H1 (cell line): Measurements from ENCODE around the gene YWHAG. TPM values are rescaled to one million over a fixed set of nuclear protein-coding genes. Genes with fewer than 3 reads are reported as not detected.

Experiments
- CTCF ChIA-PET: fragments of 300-600 bp; sonication (Branson Sonifier 250); formaldehyde crosslinking; loops from one replicate; lab custom pipeline; 2021; ENCODE audit not compliant: partially characterized antibody; lab: Charles Lee
- POLR2A ChIA-PET: fragments of 300-600 bp; sonication (Branson Sonifier 250); formaldehyde crosslinking; loops from one replicate; lab custom pipeline; 2021; ENCODE audit warnings: inconsistent platforms; ENCODE audit not compliant: partially characterized antibody; lab: Charles Lee
- DNase-seq, 2 experiments: peaks; one replicate each; pipeline versions ENCODE4 v3.0.0 to v3.0.0-alpha.2; 2010 to 2022; ENCODE audit warnings: low spot score in 2 of 2, low read depth in 1 of 2, mixed read lengths in 1 of 2
- FAIRE-seq: peaks from 2 replicates; lab custom pipeline; 2011; peaks lifted over from hg19 to GRCh38; lab: Jason Lieb, UNC
- H2AFZ ChIP-seq: 2 replicates; pipeline ENCODE4 v1.8.1; 2012; ENCODE audit warnings: low read length, inconsistent platforms
- H2AK5ac ChIP-seq: 2 replicates; pipeline ENCODE4 v1.6.1; 2013; ENCODE audit warnings: low read depth, low read length
- H2BK120ac ChIP-seq: replicated peaks from 2 replicates; pipeline ENCODE3; 2013; ENCODE audit warnings: low read depth, low read length, inconsistent platforms
- H2BK12ac ChIP-seq: 2 replicates; pipeline ENCODE4 v1.6.1; 2013; ENCODE audit warnings: low read depth, low read length
- H2BK15ac ChIP-seq: 2 replicates; pipeline ENCODE4 v1.6.1; 2013; ENCODE audit warnings: low read length
- H2BK20ac ChIP-seq: 2 replicates; pipeline ENCODE4 v1.6.1; 2013; ENCODE audit warnings: low read length
- H2BK5ac ChIP-seq: 2 replicates; pipeline ENCODE4 v1.6.1; 2013; ENCODE audit warnings: low read depth, low read length
- H3K14ac ChIP-seq: 2 replicates; pipeline ENCODE4 v1.6.1; 2013; ENCODE audit warnings: inconsistent platforms; ENCODE audit not compliant: insufficient read length
- H3K18ac ChIP-seq: 2 replicates; pipeline ENCODE4 v1.6.1; 2013; ENCODE audit warnings: low read length; ENCODE audit errors: extremely low read depth
- H3K23ac ChIP-seq: 2 replicates; pipeline ENCODE4 v1.6.1; 2013; ENCODE audit warnings: inconsistent platforms; ENCODE audit not compliant: insufficient read length
- H3K23me2 ChIP-seq: 2 replicates; pipeline ENCODE4 v1.6.1; 2013; ENCODE audit warnings: low read depth, low read length
- H3K27ac ChIP-seq: 2 replicates; pipeline ENCODE4 v1.6.1; 2011; ENCODE audit warnings: low read depth, low read length, inconsistent platforms
- H3K27me3 ChIP-seq, 4 experiments: replicated peaks in 1 of 4; 1 replicate in 1 of 4; 2 replicates in 3 of 4; pipeline versions ENCODE4 v1.6.1 to v1.8.1; 2011 to 2013; ENCODE audit warnings: low read length in 3 of 4, mild to moderate bottlenecking in 3 of 4, inconsistent platforms in 2 of 4, mixed read lengths in 2 of 4, moderate library complexity in 1 of 4; ENCODE audit not compliant: control insufficient read depth in 3 of 4, insufficient read depth in 3 of 4; ENCODE audit errors: extremely low read depth in 1 of 4
- H3K36me3 ChIP-seq, 4 experiments: 2 replicates each; pipeline versions ENCODE4 v1.6.1 to v1.8.1; 2011 to 2013; ENCODE audit warnings: mild to moderate bottlenecking in 4 of 4, low read length in 3 of 4, moderate library complexity in 2 of 4, control low read depth in 1 of 4, inconsistent platforms in 1 of 4; ENCODE audit not compliant: insufficient read depth in 4 of 4, control insufficient read depth in 2 of 4
- H3K4ac ChIP-seq: replicated peaks from 2 replicates; pipeline ENCODE3; 2013; ENCODE audit warnings: low read length, low read depth, mixed read lengths, inconsistent platforms; ENCODE audit not compliant: insufficient read length
- H3K4me1 ChIP-seq, 4 experiments: replicated peaks in 1 of 4; 1 replicate in 1 of 4; 2 replicates in 3 of 4; pipeline versions ENCODE4 v1.6.1 to v1.8.1; 2011 to 2013; ENCODE audit warnings: low read length in 3 of 4, inconsistent platforms in 2 of 4, mixed read lengths in 1 of 4; ENCODE audit not compliant: insufficient read depth in 4 of 4, control insufficient read depth in 3 of 4
- H3K4me2 ChIP-seq, 2 experiments: 2 replicates each; pipeline versions ENCODE4 v1.6.1 to v1.8.1; 2011 to 2013; ENCODE audit warnings: low read depth in 2 of 2, low read length in 2 of 2, control low read depth in 1 of 2, inconsistent platforms in 1 of 2, mild to moderate bottlenecking in 1 of 2; ENCODE audit not compliant: insufficient read depth in 1 of 2
- H3K4me3 ChIP-seq, 4 experiments: fragments of 200-600, 300-600 bp in 1 of 4; sonication (generic), shearing (Covaris generic), sonication (Bioruptor Twin) in 1 of 4; 2 replicates each; pipeline versions ENCODE4 v1.5.1 to v1.8.1; 2011 to 2016; ENCODE audit warnings: low read length in 4 of 4, low read depth in 3 of 4, control low read depth in 2 of 4, inconsistent platforms in 2 of 4, mild to moderate bottlenecking in 2 of 4, mixed read lengths in 1 of 4, moderate library complexity in 1 of 4; ENCODE audit not compliant: insufficient read depth in 2 of 4; ENCODE audit errors: extremely low read depth in 1 of 4
- H3K56ac ChIP-seq: replicated peaks from 2 replicates; pipeline ENCODE3; 2013; ENCODE audit warnings: low read depth, mild to moderate bottlenecking, mixed read lengths, low read length, inconsistent platforms; ENCODE audit not compliant: insufficient read length
- H3K79me1 ChIP-seq: 2 replicates; pipeline ENCODE4 v1.6.1; 2013; ENCODE audit warnings: low read depth, low read length, control low read depth
- H3K79me2 ChIP-seq, 2 experiments: 2 replicates each; pipeline versions ENCODE4 v1.6.1 to v1.8.1; 2012 to 2013; ENCODE audit warnings: low read length in 2 of 2, mild to moderate bottlenecking in 2 of 2, inconsistent platforms in 1 of 2; ENCODE audit not compliant: insufficient read depth in 2 of 2, control insufficient read depth in 1 of 2
- H3K9ac ChIP-seq, 4 experiments: replicated peaks in 1 of 4; 1 replicate in 1 of 4; 2 replicates in 3 of 4; pipeline versions ENCODE4 v1.6.1 to v1.8.1; 2011 to 2013; ENCODE audit warnings: low read depth in 3 of 4, low read length in 3 of 4, control low read depth in 2 of 4, mild to moderate bottlenecking in 2 of 4, moderate library complexity in 2 of 4, inconsistent platforms in 1 of 4; ENCODE audit errors: extremely low read depth in 1 of 4
- H3K9me3 ChIP-seq, 2 experiments: 2 replicates each; pipeline versions ENCODE4 v1.6.1 to v1.8.1; 2012 to 2013; ENCODE audit warnings: mild to moderate bottlenecking in 2 of 2, moderate library complexity in 2 of 2, control low read depth in 1 of 2, inconsistent platforms in 1 of 2, low read depth in 1 of 2, low read length in 1 of 2, mixed read lengths in 1 of 2; ENCODE audit not compliant: insufficient read depth in 2 of 2
- H4K20me1 ChIP-seq, 2 experiments: replicated peaks in 1 of 2; 2 replicates each; pipeline versions ENCODE3 to v1.8.1; 2011 to 2013; ENCODE audit warnings: inconsistent platforms in 2 of 2, low read length in 2 of 2, mild to moderate bottlenecking in 1 of 2; ENCODE audit not compliant: insufficient read depth in 2 of 2, control insufficient read depth in 1 of 2
- H4K5ac ChIP-seq: 2 replicates; pipeline ENCODE4 v1.6.1; 2013; ENCODE audit warnings: low read length, low read depth, mixed read lengths, inconsistent platforms; ENCODE audit not compliant: insufficient read length
- H4K8ac ChIP-seq: 2 replicates; pipeline ENCODE4 v1.8.0; 2013; ENCODE audit warnings: mild to moderate bottlenecking, moderate library complexity, low read length, inconsistent platforms; ENCODE audit not compliant: insufficient read depth; ENCODE audit errors: extremely low read depth
- H4K91ac ChIP-seq: replicated peaks from 2 replicates; pipeline ENCODE3; 2013; ENCODE audit warnings: low read length, mixed read lengths, inconsistent platforms; ENCODE audit not compliant: insufficient read length
- CEBPB ChIP-seq: IDR thresholded peaks from 2 replicates; pipeline ENCODE4 v1.6.1; 2012; ENCODE audit warnings: low read depth, low read length
- KDM4A ChIP-seq: IDR thresholded peaks from one replicate; pipeline ENCODE4 v1.7.1; 2012; ENCODE audit warnings: low read depth, mild to moderate bottlenecking, moderate library complexity, low read length, inconsistent platforms; ENCODE audit not compliant: severe bottlenecking
- PHF8 ChIP-seq: fragments of 200-600 bp; sonication (generic); conservative IDR thresholded peaks from 2 replicates; pipeline ENCODE4 v1.7.1; 2012; ENCODE audit warnings: low read depth, mild to moderate bottlenecking, inconsistent platforms, low read length, moderate library complexity
- POU5F1 ChIP-seq: IDR thresholded peaks from 2 replicates; pipeline ENCODE4 v1.6.1; 2011; ENCODE audit warnings: low read depth, mild to moderate bottlenecking, low read length, moderate library complexity
- RFX5 ChIP-seq: IDR thresholded peaks from 2 replicates; pipeline ENCODE4 v1.6.1; 2011; ENCODE audit warnings: low read depth, low read length, improper control_type of control experiment, borderline replicate concordance
- SIN3A ChIP-seq, 2 experiments: IDR thresholded peaks in 1 of 2; conservative IDR thresholded peaks in 1 of 2; 2 replicates each; pipeline ENCODE4 v1.6.1; 2011 to 2012; ENCODE audit warnings: low read length in 2 of 2, improper control_type of control experiment in 1 of 2, low read depth in 1 of 2, mild to moderate bottlenecking in 1 of 2
- SIRT6 ChIP-seq: IDR thresholded peaks from one replicate; pipeline ENCODE4 v1.7.1; 2012; ENCODE audit warnings: low read length, inconsistent platforms
- TBP ChIP-seq: IDR thresholded peaks from 2 replicates; pipeline ENCODE4 v1.6.1; 2011; ENCODE audit warnings: low read depth, low read length, improper control_type of control experiment
- WGBS, 2 experiments: shearing (Covaris generic) in 1 of 2; methylation state at CpG; one replicate each; pipeline versions ENCODE4 v1.1.6 to v1.1.7; 2013 to 2015; ENCODE audit warnings: low lambda C conversion rate in 2 of 2, mixed read lengths in 2 of 2, inconsistent platforms in 1 of 2, low coverage in 1 of 2, missing lambda C conversion rate in 1 of 2; ENCODE audit not compliant: insufficient replicate concordance in 2 of 2, insufficient coverage in 1 of 2, insufficient read length in 1 of 2; ENCODE audit errors: extremely low coverage in 1 of 2, missing lambda C conversion rate in 1 of 2; 5-methylcytosine and 5-hydroxymethylcytosine counted together
- polyA plus RNA-seq, 7 experiments: library from polyadenylated mRNA; depleted of rRNA in 3 of 7; stranded (reverse) in 5 of 7; unstranded in 2 of 7; fragments of >200 nt in 5 of 7; fragments of 200-250 nt in 2 of 7; gene quantifications; 1 replicate in 5 of 7; 2 replicates in 1 of 7; 4 replicates in 1 of 7; pipeline versions ENCODE4 v1.2.1 to v1.2.3, GENCODE V29; 2011 to 2013; ENCODE audit warnings: missing spikeins in 2 of 7, mixed read lengths in 2 of 7
- total RNA-seq: library from RNA; stranded (reverse); fragmentation: NEBNext Ultra II Directional; extraction: Animal tissue kit (Norgen Biotek cat#: 25700); gene quantifications from 2 replicates; pipeline ENCODE4 v1.2.1, GENCODE V29; 2021
- TF ChIP-seq, protein P1 (sequence below): IDR thresholded peaks from 2 replicates; pipeline ENCODE4 v1.6.1; 2011; ENCODE audit warnings: low read length, improper control_type of control experiment

YWHAG gene
- total and polyA plus RNA-seq, 2 of the 8 experiments (the other 6 are each of a cell fraction or from before 2014, with no cell fraction given): 57.2 to 241 TPM

DNA sequence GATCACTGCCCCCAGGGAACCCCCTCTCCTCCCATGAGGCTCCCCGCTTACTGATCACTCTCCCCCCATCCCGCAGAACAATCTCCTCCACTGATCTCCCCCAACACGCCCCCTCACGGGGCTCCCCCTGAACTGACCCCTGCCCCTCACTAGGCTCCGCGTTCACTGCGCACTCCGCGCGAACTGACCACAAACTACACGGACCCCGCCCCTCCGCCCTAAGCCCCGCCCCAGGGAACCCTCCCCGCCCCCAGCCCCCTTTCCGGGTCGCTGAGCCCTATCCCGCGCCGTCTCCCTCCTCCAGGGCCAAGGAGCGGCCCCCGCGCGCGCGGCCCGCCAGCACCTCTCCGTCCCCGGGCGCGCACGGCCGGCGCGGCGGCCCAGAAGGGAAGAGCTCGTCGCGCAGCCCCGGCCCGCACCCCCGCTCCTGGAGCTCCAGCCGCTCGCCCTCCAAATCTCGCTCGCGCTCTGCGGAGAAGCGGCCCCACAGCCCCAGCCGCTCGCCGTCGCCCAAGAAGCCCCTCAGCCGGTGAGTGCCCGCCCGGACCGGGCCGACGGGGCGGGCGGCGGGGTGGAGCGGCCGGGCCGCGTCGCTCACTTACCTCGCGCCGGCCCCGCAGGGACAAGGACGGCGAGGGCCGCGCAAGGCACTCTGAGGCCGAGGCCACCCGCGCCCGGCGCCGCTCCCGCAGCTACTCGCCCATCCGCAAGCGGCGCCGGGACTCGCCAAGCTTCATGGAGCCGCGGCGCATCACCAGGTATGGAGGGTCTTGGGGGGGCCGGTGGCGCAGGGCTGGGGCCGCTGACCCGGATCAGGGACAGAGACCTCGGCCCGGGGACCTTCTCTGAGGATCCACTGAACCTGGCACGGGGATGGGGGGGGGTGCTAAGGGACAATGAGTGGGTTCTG is 76.2 kb downstream of the YWHAG start:
- H3K9me3 ChIP-seq: no peaks in the 10 kb centered on the region
- H2BK120ac ChIP-seq: no peak overlapping the region
- no peak for TF ChIP-seq CEBPB
- no peak for TF ChIP-seq TBP
- no peak for TF ChIP-seq RFX5
- TF ChIP-seq, protein P1, sequence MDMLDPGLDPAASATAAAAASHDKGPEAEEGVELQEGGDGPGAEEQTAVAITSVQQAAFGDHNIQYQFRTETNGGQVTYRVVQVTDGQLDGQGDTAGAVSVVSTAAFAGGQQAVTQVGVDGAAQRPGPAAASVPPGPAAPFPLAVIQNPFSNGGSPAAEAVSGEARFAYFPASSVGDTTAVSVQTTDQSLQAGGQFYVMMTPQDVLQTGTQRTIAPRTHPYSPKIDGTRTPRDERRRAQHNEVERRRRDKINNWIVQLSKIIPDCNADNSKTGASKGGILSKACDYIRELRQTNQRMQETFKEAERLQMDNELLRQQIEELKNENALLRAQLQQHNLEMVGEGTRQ: no peak
- no peak for TF ChIP-seq SIRT6
- TF ChIP-seq KDM4A: peak; percentile 79
- TF ChIP-seq PHF8: 0 out of 2 replicates have a peak, but pooled peaks have one; percentile 38
- TF ChIP-seq POU5F1: no peak
- TF ChIP-seq SIN3A (conservative IDR thresholded peaks at IDR 0.05 in 1 of 2, IDR thresholded peaks at IDR 0.05 in 1 of 2; ENCODE audit: low read depth in 1 of 2, low read length in 2 of 2): 0 out of 4 replicates have a peak, but pooled peaks of 1 of the 2 experiments have one; percentile 37
- peak overlapping the region in 1 of 4 experiments; percentile 85; a peak in 1 of 7 replicates for H3K9ac ChIP-seq
- H4K20me1 ChIP-seq: peaks cover 0 to 4% of the 10 kb centered on the region in 2 experiments
- H2BK15ac ChIP-seq: no peak overlapping the region
- H2BK5ac ChIP-seq: no peak overlapping the region
- H3K27ac ChIP-seq: no peak overlapping the region
- no peak overlapping the region for H2AK5ac ChIP-seq
- DNase-seq (peak in 1 of 2 experiments; percentile 84), FAIRE-seq (no peak)
- H4K8ac ChIP-seq: no peak overlapping the region; the same call in 1 of the 2 replicates
- POLR2A ChIA-PET: interaction anchor here (0.6 to 4.7 kb wide), 16 partner anchors 8 to 98 kb away, joined by 3 to 22 read pairs (median 5); partner anchors contain the start of genes HSPB1 and YWHAG
- no peak overlapping the region for H3K56ac ChIP-seq
- peaks cover 3% of the 10 kb centered on the region; the same call in 1 of the 2 replicates for H3K79me1 ChIP-seq
- peak overlapping the region; percentile 49 to 95 (median 58) for H3K4me3 ChIP-seq
- 3% methylated on average over 26 of the region's 98 CpGs; no CpG with 5 or more reads in 1 of the 2 experiments for WGBS, 2 experiments
- CTCF ChIA-PET: interaction anchor here (0.9 to 19.4 kb wide), 9 partner anchors 9 to 208 kb away, joined by 3 to 426 read pairs (median 7); partner anchors contain the start of gene HSPB1
- no peak overlapping the region for H3K4ac ChIP-seq
- H3K23me2 ChIP-seq: peaks cover 15% of the 10 kb centered on the region
- H3K36me3 ChIP-seq: peaks cover 2 to 8% (median 3%) of the 10 kb centered on the region in 4 experiments; a peak in 4 of 8 replicates
- no peak overlapping the region for H4K5ac ChIP-seq
- peak overlapping the region; percentile 62; the same call in 1 of the 2 replicates for H3K18ac ChIP-seq
- H2BK12ac ChIP-seq: no peak overlapping the region
- no peak overlapping the region for H3K14ac ChIP-seq
- H3K4me1 ChIP-seq: peaks cover 0 to 13% (median 7%) of the 10 kb centered on the region in 4 experiments; a peak in 5 of 7 replicates
- H3K27me3 ChIP-seq: peaks cover 8 to 31% (median 17%) of the 10 kb centered on the region in 4 experiments
- H2AFZ ChIP-seq: no peak overlapping the region
- no peak overlapping the region for H4K91ac ChIP-seq
- H3K79me2 ChIP-seq: no peaks in the 10 kb centered on the region
- no peak overlapping the region for H2BK20ac ChIP-seq
- peak overlapping the region; percentile 70 to 90 for H3K4me2 ChIP-seq
- H3K23ac ChIP-seq: no peak overlapping the region
